ENCODE measurements around the gene GJA9.

The GJA9 gene

GRCh38 chr1:38831731-38832369 lies 49.5 kb downstream of the GJA9 start:
- no peak for DNase-seq (ENCODE audit: low spot score)

DNA sequence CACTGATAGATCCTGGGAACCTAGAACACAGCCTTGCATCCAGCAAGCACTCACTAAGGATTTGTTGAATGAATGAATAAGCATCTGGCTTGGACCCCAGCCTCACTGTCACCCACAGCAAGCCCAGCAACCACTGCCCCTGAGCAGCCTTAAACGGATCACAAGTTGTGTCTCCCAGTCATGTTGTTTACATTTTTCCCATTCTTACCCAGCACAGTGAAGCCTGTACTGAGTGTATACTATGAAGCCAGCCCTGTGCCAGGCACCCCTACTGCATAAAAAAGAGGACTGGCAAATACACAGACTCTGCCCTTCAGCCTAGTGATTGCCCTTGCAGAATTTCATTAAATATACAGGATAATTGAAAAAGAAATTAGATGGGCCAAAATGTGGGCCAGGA lies 52.0 kb downstream of the GJA9 start:
- DNase-seq (ENCODE audit: low spot score): no peak

DNA sequence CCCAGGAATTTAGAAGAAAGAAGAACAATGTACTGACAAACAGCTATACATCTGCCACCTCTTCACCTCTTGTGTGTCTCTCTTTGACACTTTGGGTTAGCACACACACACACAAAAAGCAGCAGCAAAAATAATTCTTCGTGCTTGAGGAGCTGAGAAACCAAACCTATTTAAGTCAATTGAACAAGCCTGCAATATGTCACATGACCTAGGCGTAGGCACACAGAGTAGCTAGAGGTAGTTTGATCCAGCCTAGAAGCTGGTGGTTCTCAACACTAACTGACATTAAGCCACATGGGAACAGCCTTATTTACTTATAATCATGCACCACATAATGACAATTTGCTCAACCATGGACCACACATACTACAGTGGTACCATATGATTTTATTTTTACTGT lies 54.1 kb downstream of the GJA9 start:
- DNase-seq (ENCODE audit: low spot score): no peak

- no peak for DNase-seq (ENCODE audit: low spot score)
Measured at GRCh38 chr1:38826886-38827285, 54.5 kb downstream of the GJA9 start.

- DNase-seq (ENCODE audit: low spot score): no peak
Measured at GRCh38 chr1:38826262-38826661, 55.1 kb downstream of the GJA9 start.

All from AG20443 (cell line).